ENCODE results near the gene YPEL3. TPM values are rescaled to one million over a fixed set of nuclear protein-coding genes. Genes with fewer than 3 reads are reported as not detected.

YPEL3 gene
- total RNA-seq, 4 donors from 2014 or later = 90.8 to 154 (median 125) TPM

GRCh38 chr16:30096862-30097563, 1.0 kb upstream of the YPEL3 start:
- peak overlapping the region in 2 of 4 donors; percentile 80 to 81 for H3K4me3 ChIP-seq
- TF ChIP-seq CTCF (IDR thresholded peaks at IDR 0.05) (no peak), POLR2A (IDR thresholded peaks at IDR 0.05) (no peak), POLR2AphosphoS5 (IDR thresholded peaks at IDR 0.05) (no peak), EP300 (IDR thresholded peaks at IDR 0.05; ENCODE audit: low read depth) (no peak)
- H3K9me3 ChIP-seq = peaks cover 6 to 7% of the 10 kb centered on the region in 2 donors
- no peak for DNase-seq
- H3K27ac ChIP-seq = peak overlapping the region; percentile 91 to 92 (median 92)
- in situ Hi-C loops (cut with MboI; ENCODE audit: low pct_ligation_motif_present in 1 of 4, low pct_unique_long_range_greater_than_20kb in 1 of 4, low sequenced_read_pairs in 3 of 4) = loop anchor here in 2 of 4 donors (25.0 kb wide), 2 partner anchors 315 to 540 kb away; partner anchors contain the start of gene ZNF771 (in 2 of the 2)
- H3K4me1 ChIP-seq = peaks cover 20 to 36% (median 32%) of the 10 kb centered on the region in 4 donors
- H3K27me3 ChIP-seq = no peaks in the 10 kb centered on the region
- 91 to 95% methylated on average over 10 to 18 of the region's 18 CpGs for WGBS, 2 donors (ENCODE audit: low coverage in 1 of 2)
- H3K36me3 ChIP-seq = no peaks in the 10 kb centered on the region
- intact Hi-C loops (cut with DNase I; ENCODE audit: low total_unique reads) = no loop called here

GRCh38 chr16:30095166-30096078, 591 bp downstream of the YPEL3 start:
- intact Hi-C loops (cut with DNase I; ENCODE audit: low total_unique reads) (no loop called here), in situ Hi-C loops (cut with MboI; ENCODE audit: low pct_ligation_motif_present in 1 of 4, low pct_unique_long_range_greater_than_20kb in 1 of 4, low sequenced_read_pairs in 3 of 4) (loop anchor here in 2 of 4 donors (25.0 kb wide), 2 partner anchors 317 to 542 kb away; partner anchors contain the start of gene ZNF771 (in 2 of the 2))
- TF ChIP-seq EP300 (IDR thresholded peaks at IDR 0.05; ENCODE audit: low read depth) (no peak), CTCF (IDR thresholded peaks at IDR 0.05) (no peak), POLR2AphosphoS5 (IDR thresholded peaks at IDR 0.05) (no peak), POLR2A (IDR thresholded peaks at IDR 0.05) (no peak)
- peaks cover 6 to 7% of the 10 kb centered on the region in 2 donors for H3K9me3 ChIP-seq
- peak overlapping the region; percentile 91 to 92 (median 92) for H3K27ac ChIP-seq
- no peaks in the 10 kb centered on the region for H3K27me3 ChIP-seq
- peak overlapping the region; percentile 61 to 88 (median 80) for H3K4me3 ChIP-seq
- H3K4me1 ChIP-seq = peaks cover 25 to 48% (median 38%) of the 10 kb centered on the region in 4 donors
- WGBS, 2 donors (ENCODE audit: low coverage in 1 of 2) = 11% methylated on average over 26 of the region's 47 CpGs; no CpG with 5 or more reads in 1 of the 2 donors
- H3K36me3 ChIP-seq = no peaks in the 10 kb centered on the region
- peak; percentile 38 for DNase-seq

GRCh38 chr16:30094541-30095165, 1.4 kb downstream of the YPEL3 start:
- Histone ChIP-seq H3K27ac (peak overlapping the region; percentile 91 to 92 (median 92)), H3K4me3 (peak overlapping the region; percentile 61 to 88 (median 80)), H3K36me3 (no peaks in the 10 kb centered on the region), H3K27me3 (no peaks in the 10 kb centered on the region), H3K9me3 (peaks cover 6 to 7% of the 10 kb centered on the region in 2 donors), H3K4me1 (peaks cover 25 to 49% (median 38%) of the 10 kb centered on the region in 4 donors)
- TF ChIP-seq CTCF (IDR thresholded peaks at IDR 0.05) = no peak
- TF ChIP-seq EP300 (IDR thresholded peaks at IDR 0.05; ENCODE audit: low read depth) = no peak
- no peak for TF ChIP-seq POLR2A (IDR thresholded peaks at IDR 0.05)
- no peak for TF ChIP-seq POLR2AphosphoS5 (IDR thresholded peaks at IDR 0.05)
- 87% methylated on average over 11 of the region's 11 CpGs; no CpG with 5 or more reads in 1 of the 2 donors for WGBS, 2 donors (ENCODE audit: low coverage in 1 of 2)
- intact Hi-C loops (cut with DNase I; ENCODE audit: low total_unique reads) = no loop called here
- in situ Hi-C loops (cut with MboI; ENCODE audit: low pct_ligation_motif_present in 1 of 4, low pct_unique_long_range_greater_than_20kb in 1 of 4, low sequenced_read_pairs in 3 of 4) = loop anchor here in 2 of 4 donors (25.0 kb wide), 2 partner anchors 318 to 543 kb away; partner anchors contain the start of gene ZNF771 (in 2 of the 2)
- no peak for DNase-seq

All from transverse colon (tissue), 4 donors.